A673 (cell line): Measurements from ENCODE around the gene ALDH1B1. TPM values are rescaled to one million over a fixed set of nuclear protein-coding genes. Genes with fewer than 3 reads are reported as not detected.

Source experiments
- BruUV-seq: library from RNA; stranded (reverse); fragments of 400-500 nt; replicated peaks from 2 replicates; lab custom pipeline; 2021; lab: Mats Ljungman, UMichigan
- CTCF ChIA-PET: fragments of 300-600 bp; sonication (Branson Sonifier 250); formaldehyde crosslinking; loops from one replicate; lab custom pipeline; 2022; ENCODE audit warnings: antibody characterized with exemption; lab: Charles Lee
- POLR2A ChIA-PET: fragments of 300-600 bp; sonication (Branson Sonifier 250); formaldehyde crosslinking; loops from one replicate; lab custom pipeline; 2022; ENCODE audit warnings: antibody characterized with exemption; ENCODE audit not compliant: low non-redundant PET; lab: Charles Lee
- DNase-seq: peaks from one replicate; pipeline ENCODE4 v3.0.0-alpha.2; 2015; ENCODE audit warnings: low spot score
- H3K27ac ChIP-seq: fragments of 200-600 bp; sonication (generic); 2 replicates; pipeline ENCODE4 v1.5.1; 2016; ENCODE audit warnings: mixed run types, low read depth, mild to moderate bottlenecking, mixed read lengths, antibody characterized with exemption, low read length; ENCODE audit not compliant: poor library complexity, severe bottlenecking
- H3K27me3 ChIP-seq: fragments of 200-600 bp; sonication (generic); replicated peaks from 2 replicates; pipeline ENCODE4 v1.6.1; 2017; ENCODE audit warnings: mixed run types, low read depth, mild to moderate bottlenecking, mixed read lengths, antibody characterized with exemption, low read length; ENCODE audit not compliant: insufficient read depth, poor library complexity
- H3K36me3 ChIP-seq: fragments of 200-600 bp; sonication (generic); 2 replicates; pipeline ENCODE4 v1.6.1; 2016; ENCODE audit warnings: mixed run types, mild to moderate bottlenecking, mixed read lengths, antibody characterized with exemption, low read length; ENCODE audit not compliant: insufficient read depth, poor library complexity, severe bottlenecking
- H3K4me1 ChIP-seq: fragments of 200-600 bp; sonication (generic); 2 replicates; pipeline ENCODE4 v1.6.1; 2017; ENCODE audit warnings: mixed run types, mild to moderate bottlenecking, mixed read lengths, antibody characterized with exemption, low read length; ENCODE audit not compliant: insufficient read depth, poor library complexity, severe bottlenecking
- H3K4me3 ChIP-seq: fragments of 200-600 bp; sonication (generic); 2 replicates; pipeline ENCODE4 v1.5.1; 2016; ENCODE audit warnings: low read depth, mixed run types, mild to moderate bottlenecking, mixed read lengths, low read length; ENCODE audit not compliant: poor library complexity, severe bottlenecking
- H3K9me3 ChIP-seq: fragments of 200-600 bp; sonication (generic); 2 replicates; pipeline ENCODE4 v1.6.1; 2016; ENCODE audit warnings: mixed run types, low read depth, mild to moderate bottlenecking, mixed read lengths, antibody characterized with exemption, low read length; ENCODE audit not compliant: poor library complexity, severe bottlenecking
- EZH2 ChIP-seq: fragments of 200-600 bp; sonication (generic); IDR thresholded peaks from 2 replicates; pipeline ENCODE4 v1.6.1; 2017; ENCODE audit warnings: borderline replicate concordance, low read depth, mild to moderate bottlenecking, mixed read lengths, antibody characterized with exemption, low read length; ENCODE audit not compliant: poor library complexity, severe bottlenecking
- intact Hi-C: fragments of 100-400 bp; cut with micrococcal nuclease; formaldehyde crosslinking; loops from one replicate; pipeline ENCODE4 v1.10.0; 2022; ENCODE audit not compliant: unreplicated experiment
- total RNA-seq: library from RNA; stranded (reverse); gene quantifications from 2 replicates; pipeline ENCODE4 v1.2.3, GENCODE V29; 2021
- TF ChIP-seq, protein P1 (sequence below): fragments of 300-800, 200-600 bp; sonication (generic); conservative IDR thresholded peaks from 2 replicates; pipeline ENCODE4 v1.5.1; 2017; ENCODE audit warnings: low read depth, mild to moderate bottlenecking, antibody characterized with exemption, low read length, moderate library complexity, mixed read lengths

Gene ALDH1B1
- total RNA-seq, 1 experiment from 2014 or later, result 29.0 TPM

- intact Hi-C loops, result loop anchor here (10.0 kb wide), 1 partner anchor 152 kb away; no protein-coding TSS in a partner anchor
- no peak overlapping the region for H3K4me3 ChIP-seq
Measured at GRCh38 chr9:38443181-38443580, 50.7 kb downstream of the ALDH1B1 start.

DNA sequence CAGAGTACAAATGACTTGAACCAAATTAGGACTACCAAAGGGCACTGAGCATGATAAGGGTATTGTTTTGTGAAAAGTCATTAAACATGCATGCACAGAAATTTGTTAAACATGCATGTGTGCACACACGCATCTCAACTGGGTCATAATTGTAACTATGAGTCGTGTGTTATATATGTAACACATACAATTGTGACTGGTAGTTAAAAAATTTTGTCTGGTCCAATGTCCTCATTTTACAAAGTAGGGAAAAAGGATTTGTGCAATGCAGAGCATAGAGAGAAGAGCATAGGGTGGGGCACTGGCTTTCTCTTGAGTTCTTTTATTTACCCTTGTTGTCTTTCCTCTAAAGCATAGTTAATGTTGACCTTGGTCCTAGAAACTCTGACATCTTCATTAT, 51.1 kb downstream of the ALDH1B1 start:
- ChIA-PET POLR2A (no interaction called here), CTCF (no interaction called here)
- DNase-seq, result no peak
- TF ChIP-seq, protein P1, sequence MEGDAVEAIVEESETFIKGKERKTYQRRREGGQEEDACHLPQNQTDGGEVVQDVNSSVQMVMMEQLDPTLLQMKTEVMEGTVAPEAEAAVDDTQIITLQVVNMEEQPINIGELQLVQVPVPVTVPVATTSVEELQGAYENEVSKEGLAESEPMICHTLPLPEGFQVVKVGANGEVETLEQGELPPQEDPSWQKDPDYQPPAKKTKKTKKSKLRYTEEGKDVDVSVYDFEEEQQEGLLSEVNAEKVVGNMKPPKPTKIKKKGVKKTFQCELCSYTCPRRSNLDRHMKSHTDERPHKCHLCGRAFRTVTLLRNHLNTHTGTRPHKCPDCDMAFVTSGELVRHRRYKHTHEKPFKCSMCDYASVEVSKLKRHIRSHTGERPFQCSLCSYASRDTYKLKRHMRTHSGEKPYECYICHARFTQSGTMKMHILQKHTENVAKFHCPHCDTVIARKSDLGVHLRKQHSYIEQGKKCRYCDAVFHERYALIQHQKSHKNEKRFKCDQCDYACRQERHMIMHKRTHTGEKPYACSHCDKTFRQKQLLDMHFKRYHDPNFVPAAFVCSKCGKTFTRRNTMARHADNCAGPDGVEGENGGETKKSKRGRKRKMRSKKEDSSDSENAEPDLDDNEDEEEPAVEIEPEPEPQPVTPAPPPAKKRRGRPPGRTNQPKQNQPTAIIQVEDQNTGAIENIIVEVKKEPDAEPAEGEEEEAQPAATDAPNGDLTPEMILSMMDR, result no peak
- no peak for TF ChIP-seq EZH2
- BruUV-seq, result no TSS peak
- Histone ChIP-seq H3K9me3 (no peaks in the 10 kb centered on the region), H3K36me3 (no peaks in the 10 kb centered on the region), H3K27ac (no peak overlapping the region), H3K4me1 (no peaks in the 10 kb centered on the region), H3K27me3 (peaks cover 20% of the 10 kb centered on the region), H3K4me3 (no peak overlapping the region)
- intact Hi-C loops, result loop anchor here (10.0 kb wide), 1 partner anchor 151 kb away; no protein-coding TSS in a partner anchor

More at GRCh38 chr9:38443181-38443580, 50.7 kb downstream of the ALDH1B1 start:
- Histone ChIP-seq H3K36me3 (no peaks in the 10 kb centered on the region), H3K27ac (no peak overlapping the region), H3K9me3 (no peaks in the 10 kb centered on the region), H3K27me3 (peaks cover 20% of the 10 kb centered on the region), H3K4me1 (no peaks in the 10 kb centered on the region)
- DNase-seq, result no peak
- BruUV-seq, result no TSS peak
- TF ChIP-seq, protein P1, result no peak
- TF ChIP-seq EZH2, result no peak
- POLR2A ChIA-PET, result interaction anchor here (0.5 kb wide), 1 partner anchor 558 kb away, joined by 11 read pairs; no protein-coding TSS in a partner anchor
- CTCF ChIA-PET, result no interaction called here

DNA sequence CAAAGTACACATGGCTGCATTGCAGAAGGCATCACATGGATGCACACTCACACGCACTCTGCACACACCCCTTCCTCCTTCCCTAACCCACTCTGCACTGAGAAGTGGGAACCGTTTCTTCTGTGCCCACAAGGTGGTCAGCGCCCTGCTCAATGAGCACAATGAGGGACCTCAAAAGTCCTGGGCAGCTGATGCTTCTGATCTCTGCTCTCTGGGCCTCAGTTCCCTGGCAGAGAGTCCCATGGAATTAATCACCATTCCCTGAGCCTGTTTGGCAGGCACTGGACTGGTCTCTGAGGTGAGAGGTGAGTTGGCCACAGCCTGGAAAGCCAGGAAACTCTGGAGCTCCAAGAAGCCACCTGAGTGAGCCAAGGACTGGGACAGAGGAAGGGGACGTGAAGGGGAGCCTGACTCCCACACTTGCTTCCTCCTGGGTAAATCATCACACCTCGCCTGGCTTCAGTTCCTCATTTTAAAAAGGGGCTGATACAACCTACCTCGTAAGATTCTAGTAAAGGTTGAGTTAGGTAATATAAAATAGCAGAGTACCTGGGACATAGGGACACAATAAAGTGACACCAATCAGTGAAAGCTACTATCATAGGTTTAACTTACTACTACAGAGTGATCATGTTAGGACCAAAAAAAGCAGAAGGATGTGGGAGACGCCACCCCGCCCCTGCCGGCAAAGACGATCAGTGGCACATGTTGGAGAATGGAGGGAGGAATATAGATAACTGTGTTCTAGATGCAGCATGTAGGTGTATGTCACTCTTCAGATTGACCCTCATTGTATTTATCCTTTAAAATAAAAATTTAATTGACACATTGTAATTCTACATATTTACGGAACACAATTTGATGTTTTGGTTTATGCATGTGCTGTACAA, 52.9 kb downstream of the ALDH1B1 start:
- Histone ChIP-seq H3K9me3 (peaks cover under 1% of the 10 kb centered on the region), H3K27me3 (peaks cover 20% of the 10 kb centered on the region), H3K4me3 (no peak overlapping the region), H3K4me1 (no peaks in the 10 kb centered on the region), H3K36me3 (no peaks in the 10 kb centered on the region), H3K27ac (no peak overlapping the region)
- BruUV-seq, result no TSS peak
- CTCF ChIA-PET, result no interaction called here
- intact Hi-C loops, result loop anchor here (10.0 kb wide), 1 partner anchor 149 kb away; no protein-coding TSS in a partner anchor
- DNase-seq, result no peak
- POLR2A ChIA-PET, result no interaction called here
- TF ChIP-seq, protein P1, result no peak
- no peak for TF ChIP-seq EZH2
